NCI-H128 (cell line): ENCODE results near the gene PCGF6.
"Not testable (repeated sequence)": the region's sequence is repeated elsewhere in the genome, so short reads cannot be mapped to it uniquely, and the experiment has no call there.

Experiments used
- DNase-seq: peaks from one replicate; lab custom pipeline; 2025; ENCODE audit not compliant: unreplicated experiment; lab: John Stamatoyannopoulos, UW

PCGF6 gene

GRCh38 chr10:103258928-103259327 is 92.0 kb downstream of the PCGF6 start:
- not testable (repeated sequence) for DNase-seq

DNA sequence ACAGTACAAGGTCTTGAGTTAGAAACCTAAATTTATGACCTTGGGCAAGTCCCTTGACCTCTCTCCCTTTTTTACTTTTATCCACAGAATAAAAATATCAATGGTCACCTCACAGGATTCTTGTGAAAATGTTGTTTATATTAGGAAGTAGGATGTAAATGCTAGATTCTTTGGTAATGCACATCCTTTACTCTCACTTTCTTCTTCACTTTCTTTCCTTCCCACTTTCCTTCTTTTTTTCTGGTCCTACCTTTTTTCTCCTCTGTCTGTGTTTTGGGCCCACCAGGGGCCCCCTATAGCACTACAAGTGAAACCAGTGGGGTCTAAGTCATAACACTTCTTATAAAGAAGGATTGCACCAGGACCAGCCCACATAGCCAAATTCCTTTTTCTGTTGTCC is 93.1 kb downstream of the PCGF6 start:
- DNase-seq = no peak

GRCh38 chr10:103256613-103257012 is 94.3 kb downstream of the PCGF6 start:
- DNase-seq = no peak

DNA sequence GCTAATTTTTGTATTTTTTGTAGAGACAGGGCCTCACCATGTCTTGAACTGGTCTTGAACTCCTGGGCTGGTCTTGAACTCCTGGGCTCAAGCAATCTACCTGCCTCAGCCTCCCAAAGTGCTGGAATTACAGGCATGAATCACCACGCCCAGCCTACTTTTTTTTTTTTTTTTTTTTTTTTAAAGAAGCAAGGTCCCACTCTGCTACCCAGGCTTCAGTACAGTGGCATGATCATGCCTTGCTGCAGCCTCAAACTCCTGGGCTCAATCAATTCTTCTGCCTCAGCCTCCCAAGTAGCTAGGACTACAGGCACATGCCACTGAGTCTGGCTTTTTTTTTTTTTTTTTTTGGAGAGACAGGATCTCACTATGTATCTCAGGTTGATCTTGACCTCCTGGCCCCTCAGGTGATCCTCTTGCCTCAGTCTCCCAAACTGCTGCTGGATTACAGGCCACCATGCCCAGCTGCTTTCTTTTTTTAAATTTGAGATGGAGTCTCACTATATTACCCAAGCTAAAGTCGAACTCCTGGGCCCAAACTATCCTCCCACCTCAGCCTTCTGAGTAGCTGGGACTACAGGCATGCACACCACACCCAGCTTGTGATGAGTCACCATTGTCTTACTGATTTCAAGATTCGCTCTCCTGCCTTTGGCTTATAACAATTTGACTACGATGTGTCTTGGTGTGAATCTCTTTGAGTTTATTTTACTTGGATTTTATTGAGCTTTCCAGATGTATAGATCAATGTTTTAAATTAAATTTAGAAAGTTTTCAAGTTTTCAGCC is 96.2 kb downstream of the PCGF6 start:
- no peak for DNase-seq

- DNase-seq = no peak
These were observed 96.8 kb downstream of the PCGF6 start for GRCh38 chr10:103254113-103254512.
